Osteoblast (primary cell): ENCODE data around the gene MAP2K6. TPM values are rescaled to one million over a fixed set of nuclear protein-coding genes. Genes with fewer than 3 reads are reported as not detected.

ENCODE experiments used
- DNase-seq: peaks from one replicate; pipeline ENCODE4 v3.0.0; 2011; ENCODE audit warnings: low spot score, mixed read lengths; ENCODE audit not compliant: insufficient read length; ENCODE audit errors: missing footprints
- H2AFZ ChIP-seq: 2 replicates; pipeline ENCODE4 v1.6.0; 2011; ENCODE audit warnings: mild to moderate bottlenecking, low read length
- H3K27ac ChIP-seq: 2 replicates; pipeline ENCODE4 v1.5.1; 2011; ENCODE audit warnings: mild to moderate bottlenecking, low read depth, low read length, moderate library complexity
- H3K27me3 ChIP-seq: 2 replicates; pipeline ENCODE4 v1.6.0; 2012; ENCODE audit warnings: mild to moderate bottlenecking, control low read depth, inconsistent platforms, low read length, moderate library complexity; ENCODE audit not compliant: insufficient read depth
- H3K36me3 ChIP-seq: 2 replicates; pipeline ENCODE4 v1.5.1; 2011; ENCODE audit warnings: mild to moderate bottlenecking, low read length, control low read depth, moderate library complexity; ENCODE audit not compliant: insufficient read depth
- H3K4me1 ChIP-seq: 2 replicates; pipeline ENCODE4 v1.5.1; 2011; ENCODE audit warnings: mild to moderate bottlenecking, low read length, control low read depth, moderate library complexity; ENCODE audit not compliant: insufficient read depth
- H3K4me2 ChIP-seq: 2 replicates; pipeline ENCODE4 v1.6.0; 2011; ENCODE audit warnings: mild to moderate bottlenecking, low read length; ENCODE audit not compliant: insufficient read depth
- H3K4me3 ChIP-seq: fragments of 200-600 bp; sonication (generic); 3 replicates; pipeline ENCODE4 v1.5.1; 2012; ENCODE audit warnings: mild to moderate bottlenecking, low read length, inconsistent platforms; ENCODE audit not compliant: insufficient read depth
- H3K79me2 ChIP-seq: 2 replicates; pipeline ENCODE4 v1.6.0; 2012; ENCODE audit warnings: mild to moderate bottlenecking, low read length, control low read depth, inconsistent platforms; ENCODE audit not compliant: insufficient read depth
- H3K9me3 ChIP-seq: 2 replicates; pipeline ENCODE4 v1.5.1; 2011; ENCODE audit warnings: low read depth, low read length, control low read depth
- H4K20me1 ChIP-seq: 2 replicates; pipeline ENCODE4 v1.6.0; 2012; ENCODE audit warnings: mild to moderate bottlenecking, low read length, control low read depth; ENCODE audit not compliant: insufficient read depth
- total RNA-seq: library from RNA; depleted of rRNA; stranded (reverse); fragments of >200 nt; gene quantifications from 2 replicates; pipeline ENCODE4 v1.2.3, GENCODE V29; 2012
- TF ChIP-seq, protein P1 (sequence below): IDR thresholded peaks from 2 replicates; pipeline ENCODE4 v1.5.1; 2011; ENCODE audit warnings: mild to moderate bottlenecking, low read depth, low read length, moderate library complexity; ENCODE audit errors: extremely low read depth

The MAP2K6 gene
- total RNA-seq, 1 donor, result 2.5 TPM

DNA sequence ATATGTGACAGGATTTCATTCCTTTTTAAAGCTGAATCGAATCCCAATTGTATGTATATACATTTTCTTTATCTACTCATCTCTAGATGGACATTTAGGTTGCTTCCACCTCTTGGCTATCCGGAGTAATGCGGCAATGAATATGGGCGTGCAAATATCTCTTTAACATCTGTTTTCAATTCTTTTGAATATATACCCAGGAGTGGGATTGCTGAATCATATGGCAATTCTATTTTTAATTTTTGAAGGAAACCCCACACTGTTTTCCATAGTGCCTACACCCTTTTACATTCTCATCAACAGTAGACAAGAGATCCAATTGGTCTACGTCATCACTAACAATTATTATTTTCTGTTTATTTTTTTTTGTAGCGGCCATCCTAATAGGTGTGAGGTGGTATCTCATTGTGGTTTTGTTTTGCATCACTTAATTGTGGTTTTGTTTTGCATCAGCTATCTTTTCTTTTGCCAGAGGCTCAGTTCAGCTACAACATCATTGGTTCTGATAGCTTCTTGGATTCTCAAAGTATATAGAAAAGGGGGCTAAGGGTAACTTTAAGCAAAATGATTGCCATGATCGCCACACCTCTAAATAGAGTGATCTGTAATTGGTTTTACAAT, 25.6 kb upstream of the MAP2K6 start:
- H3K4me2 ChIP-seq, result no peak overlapping the region
- TF ChIP-seq, protein P1, sequence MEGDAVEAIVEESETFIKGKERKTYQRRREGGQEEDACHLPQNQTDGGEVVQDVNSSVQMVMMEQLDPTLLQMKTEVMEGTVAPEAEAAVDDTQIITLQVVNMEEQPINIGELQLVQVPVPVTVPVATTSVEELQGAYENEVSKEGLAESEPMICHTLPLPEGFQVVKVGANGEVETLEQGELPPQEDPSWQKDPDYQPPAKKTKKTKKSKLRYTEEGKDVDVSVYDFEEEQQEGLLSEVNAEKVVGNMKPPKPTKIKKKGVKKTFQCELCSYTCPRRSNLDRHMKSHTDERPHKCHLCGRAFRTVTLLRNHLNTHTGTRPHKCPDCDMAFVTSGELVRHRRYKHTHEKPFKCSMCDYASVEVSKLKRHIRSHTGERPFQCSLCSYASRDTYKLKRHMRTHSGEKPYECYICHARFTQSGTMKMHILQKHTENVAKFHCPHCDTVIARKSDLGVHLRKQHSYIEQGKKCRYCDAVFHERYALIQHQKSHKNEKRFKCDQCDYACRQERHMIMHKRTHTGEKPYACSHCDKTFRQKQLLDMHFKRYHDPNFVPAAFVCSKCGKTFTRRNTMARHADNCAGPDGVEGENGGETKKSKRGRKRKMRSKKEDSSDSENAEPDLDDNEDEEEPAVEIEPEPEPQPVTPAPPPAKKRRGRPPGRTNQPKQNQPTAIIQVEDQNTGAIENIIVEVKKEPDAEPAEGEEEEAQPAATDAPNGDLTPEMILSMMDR, result no peak

DNA sequence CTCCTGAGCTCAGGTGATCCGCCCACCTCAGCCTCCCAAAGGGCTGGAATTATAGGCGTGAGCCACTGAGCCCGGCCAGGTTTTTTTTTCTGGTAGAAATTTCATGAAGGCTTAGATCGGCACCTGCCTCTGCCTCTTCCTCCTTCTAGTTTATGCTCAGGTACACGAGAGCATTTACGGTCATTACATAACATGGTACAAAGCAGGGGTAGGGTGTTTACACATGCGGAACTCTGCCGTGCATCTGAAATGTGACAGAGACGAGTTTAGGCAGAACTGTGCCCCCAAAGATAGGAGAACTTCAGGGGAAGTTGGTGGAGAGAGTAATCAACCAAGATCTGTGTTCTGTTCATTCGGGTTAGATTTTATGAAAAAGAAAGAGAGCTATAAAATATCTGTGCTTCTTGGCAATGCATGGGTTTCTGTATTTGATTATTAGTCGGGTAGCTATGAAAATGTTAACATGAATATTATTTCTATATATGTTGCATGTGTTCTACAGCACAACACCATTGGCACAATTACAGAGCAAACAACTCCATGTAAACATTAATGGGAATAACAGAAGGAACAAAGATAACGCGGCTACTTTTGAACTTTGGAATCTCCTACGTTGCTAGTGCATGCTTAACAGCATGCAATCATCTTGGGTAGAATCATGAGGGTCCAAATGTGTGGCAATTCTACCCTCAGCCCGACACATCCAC, 23.5 kb upstream of the MAP2K6 start:
- Histone ChIP-seq H3K27me3 (peaks cover 2% of the 10 kb centered on the region), H3K36me3 (no peaks in the 10 kb centered on the region), H3K4me2 (no peak overlapping the region), H3K9me3 (no peaks in the 10 kb centered on the region), H3K4me1 (no peaks in the 10 kb centered on the region), H3K79me2 (no peaks in the 10 kb centered on the region), H3K27ac (no peak overlapping the region), H4K20me1 (no peaks in the 10 kb centered on the region), H2AFZ (no peak overlapping the region), H3K4me3 (no peak overlapping the region)
- no peak for DNase-seq
- TF ChIP-seq, protein P1, result no peak

More for the DNA sequence above, 25.6 kb upstream of the MAP2K6 start:
- Histone ChIP-seq H3K79me2 (no peaks in the 10 kb centered on the region), H4K20me1 (no peaks in the 10 kb centered on the region), H3K27ac (no peak overlapping the region), H3K4me1 (no peaks in the 10 kb centered on the region), H3K9me3 (no peaks in the 10 kb centered on the region), H2AFZ (no peak overlapping the region), H3K36me3 (no peaks in the 10 kb centered on the region), H3K27me3 (peaks cover 2% of the 10 kb centered on the region), H3K4me3 (no peak overlapping the region)
- no peak for DNase-seq

DNA sequence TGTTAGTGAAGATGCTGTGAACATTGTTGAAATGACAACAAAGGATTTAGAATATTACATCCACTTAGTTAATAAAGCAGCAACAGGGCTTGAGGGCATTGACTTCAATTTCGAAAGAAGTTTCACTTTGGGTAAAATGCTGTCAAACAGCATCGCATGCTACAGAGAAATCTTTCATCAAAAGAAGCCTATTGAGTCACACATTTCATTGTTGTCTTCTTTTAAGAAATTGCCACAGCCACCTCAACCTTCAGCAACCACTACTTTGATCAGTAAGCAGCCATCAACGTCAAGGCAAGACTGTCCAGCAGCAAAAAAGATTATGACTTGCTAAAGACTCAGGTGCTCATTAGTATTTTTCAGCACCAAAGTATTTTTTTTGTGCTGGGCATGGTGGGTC, 13.2 kb upstream of the MAP2K6 start:
- Histone ChIP-seq H3K27ac (no peak overlapping the region), H3K9me3 (no peaks in the 10 kb centered on the region), H3K4me1 (no peaks in the 10 kb centered on the region), H4K20me1 (no peaks in the 10 kb centered on the region), H3K4me2 (no peak overlapping the region), H2AFZ (no peak overlapping the region), H3K36me3 (no peaks in the 10 kb centered on the region), H3K79me2 (no peaks in the 10 kb centered on the region), H3K27me3 (no peaks in the 10 kb centered on the region), H3K4me3 (no peak overlapping the region)
- TF ChIP-seq, protein P1, result no peak
- no peak for DNase-seq

DNA sequence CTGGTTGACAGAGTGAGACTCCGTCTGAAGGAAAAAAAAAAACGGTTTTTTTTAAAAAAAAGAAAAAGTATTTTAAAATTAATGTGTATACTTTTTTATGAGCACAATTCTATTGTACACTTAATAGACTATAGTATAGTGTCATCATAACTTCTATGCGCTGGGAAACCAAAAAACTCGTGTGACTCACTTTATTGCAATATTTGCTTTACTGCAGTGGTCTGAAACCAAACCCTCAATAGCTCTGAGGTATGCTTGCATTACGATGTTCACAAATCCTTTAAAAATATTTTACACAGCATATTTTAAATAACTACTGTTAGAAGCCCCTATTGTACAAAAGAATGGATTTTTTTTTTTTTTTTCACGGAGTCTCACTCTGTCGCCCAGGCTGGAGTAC, 12.4 kb upstream of the MAP2K6 start:
- Histone ChIP-seq H3K27me3 (no peaks in the 10 kb centered on the region), H3K79me2 (no peaks in the 10 kb centered on the region), H2AFZ (no peak overlapping the region), H3K4me2 (no peak overlapping the region), H3K9me3 (no peaks in the 10 kb centered on the region), H4K20me1 (no peaks in the 10 kb centered on the region), H3K4me1 (no peaks in the 10 kb centered on the region), H3K36me3 (no peaks in the 10 kb centered on the region), H3K4me3 (no peak overlapping the region), H3K27ac (no peak overlapping the region)
- no peak for DNase-seq
- TF ChIP-seq, protein P1, result no peak
